PC-3 (cell line): Measurements from ENCODE around the gene C14orf132. TPM values are rescaled to one million over a fixed set of nuclear protein-coding genes. Genes with fewer than 3 reads are reported as not detected.

Experiments
- ATAC-seq: fragments of 200-7000 bp; cut with Tn5 transposase; 2 replicates; pipeline ENCODE4 v1.9.1; 2020; ENCODE audit warnings: mild to moderate bottlenecking, moderate library complexity
- BruUV-seq: library from RNA; stranded (reverse); fragments of 400-500 nt; replicated peaks from 2 replicates; lab custom pipeline; 2021; lab: Mats Ljungman, UMichigan
- CTCF ChIA-PET: fragments of 300-600 bp; sonication (Branson Sonifier 250); formaldehyde crosslinking; loops from one replicate; lab custom pipeline; 2022; ENCODE audit warnings: antibody characterized with exemption; lab: Charles Lee
- POLR2A ChIA-PET: fragments of 300-600 bp; sonication (Branson Sonifier 250); formaldehyde crosslinking; loops from one replicate; lab custom pipeline; 2022; ENCODE audit warnings: antibody characterized with exemption; ENCODE audit not compliant: unreplicated experiment; lab: Charles Lee
- DNase-seq: peaks from one replicate; pipeline ENCODE4 v3.0.0-alpha.2; 2015
- H2AFZ ChIP-seq: fragments of 300-600 bp; sonication (generic); 2 replicates; pipeline ENCODE4 v1.6.0; 2016; ENCODE audit warnings: antibody characterized with exemption, low read length
- H3F3A ChIP-seq: fragments of 300-600 bp; sonication (generic); one replicate; pipeline ENCODE4 v1.6.0; 2017; ENCODE audit warnings: antibody characterized with exemption, low read length, control low read depth, mild to moderate bottlenecking; ENCODE audit not compliant: unreplicated experiment
- H3K27ac ChIP-seq: fragments of 300-600 bp; sonication (generic); 2 replicates; pipeline ENCODE4 v1.5.1; 2016; ENCODE audit warnings: mild to moderate bottlenecking, low read length
- H3K27me3 ChIP-seq: fragments of 300-600 bp; sonication (generic); 2 replicates; pipeline ENCODE4 v1.6.1; 2016; ENCODE audit warnings: low read length, mixed read lengths
- H3K36me3 ChIP-seq: fragments of 300-600 bp; sonication (generic); 2 replicates; pipeline ENCODE4 v1.6.1; 2016; ENCODE audit warnings: low read depth, mixed run types, low read length, mixed read lengths
- H3K4me1 ChIP-seq: fragments of 300-600 bp; sonication (generic); 2 replicates; pipeline ENCODE4 v1.5.1; 2016; ENCODE audit warnings: low read length; ENCODE audit not compliant: insufficient read depth
- H3K4me2 ChIP-seq: fragments of 300-600 bp; sonication (generic); 2 replicates; pipeline ENCODE4 v1.6.0; 2016; ENCODE audit warnings: low read length
- H3K4me3 ChIP-seq: fragments of 300-600 bp; sonication (generic); 2 replicates; pipeline ENCODE4 v1.5.1; 2016; ENCODE audit warnings: mild to moderate bottlenecking, low read length, mixed read lengths
- H3K79me2 ChIP-seq: fragments of 300-600 bp; sonication (generic); 2 replicates; pipeline ENCODE4 v1.6.1; 2017; ENCODE audit warnings: low read length, mixed read lengths
- H3K9ac ChIP-seq: fragments of 300-600 bp; sonication (generic); 2 replicates; pipeline ENCODE4 v1.6.0; 2016; ENCODE audit warnings: mild to moderate bottlenecking, low read length
- H3K9me2 ChIP-seq: fragments of 300-600 bp; sonication (generic); replicated peaks from 2 replicates; pipeline ENCODE4 v1.6.1; 2016; ENCODE audit warnings: mixed run types, low read length, mixed read lengths
- H3K9me3 ChIP-seq: fragments of 300-600 bp; sonication (generic); 2 replicates; pipeline ENCODE4 v1.6.1; 2016; ENCODE audit warnings: low read length, mixed read lengths
- H4K20me1 ChIP-seq: fragments of 300-600 bp; sonication (generic); 2 replicates; pipeline ENCODE4 v1.6.1; 2016; ENCODE audit warnings: low read length, mixed read lengths
- EZH2 ChIP-seq: fragments of 300-600 bp; sonication (generic); IDR thresholded peaks from one replicate; pipeline ENCODE4 v1.6.1; 2017; ENCODE audit warnings: antibody characterized with exemption, mild to moderate bottlenecking, low read length; ENCODE audit not compliant: unreplicated experiment
- EZH2phosphoT487 ChIP-seq: fragments of 300-600 bp; sonication (generic); IDR thresholded peaks from 2 replicates; pipeline ENCODE4 v1.6.1; 2018; ENCODE audit warnings: mild to moderate bottlenecking, antibody characterized with exemption, low read length, borderline replicate concordance
- intact Hi-C: fragments of 100-400 bp; cut with micrococcal nuclease; formaldehyde crosslinking; loops from 2 replicates; pipeline ENCODE4 v1.9.0; 2023
- total RNA-seq: library from RNA; depleted of rRNA; stranded (reverse); fragments of >200 nt; gene quantifications from 2 replicates; pipeline ENCODE4 v1.2.3, GENCODE V29; 2014
- TF ChIP-seq, protein P1 (sequence below): fragments of 300-600 bp; sonication (generic); conservative IDR thresholded peaks from 2 replicates; pipeline ENCODE4 v1.5.1; 2017; ENCODE audit warnings: antibody characterized with exemption, low read depth, mild to moderate bottlenecking, low read length

C14orf132 gene
- total RNA-seq, 1 experiment from 2014 or later: not detected

DNA sequence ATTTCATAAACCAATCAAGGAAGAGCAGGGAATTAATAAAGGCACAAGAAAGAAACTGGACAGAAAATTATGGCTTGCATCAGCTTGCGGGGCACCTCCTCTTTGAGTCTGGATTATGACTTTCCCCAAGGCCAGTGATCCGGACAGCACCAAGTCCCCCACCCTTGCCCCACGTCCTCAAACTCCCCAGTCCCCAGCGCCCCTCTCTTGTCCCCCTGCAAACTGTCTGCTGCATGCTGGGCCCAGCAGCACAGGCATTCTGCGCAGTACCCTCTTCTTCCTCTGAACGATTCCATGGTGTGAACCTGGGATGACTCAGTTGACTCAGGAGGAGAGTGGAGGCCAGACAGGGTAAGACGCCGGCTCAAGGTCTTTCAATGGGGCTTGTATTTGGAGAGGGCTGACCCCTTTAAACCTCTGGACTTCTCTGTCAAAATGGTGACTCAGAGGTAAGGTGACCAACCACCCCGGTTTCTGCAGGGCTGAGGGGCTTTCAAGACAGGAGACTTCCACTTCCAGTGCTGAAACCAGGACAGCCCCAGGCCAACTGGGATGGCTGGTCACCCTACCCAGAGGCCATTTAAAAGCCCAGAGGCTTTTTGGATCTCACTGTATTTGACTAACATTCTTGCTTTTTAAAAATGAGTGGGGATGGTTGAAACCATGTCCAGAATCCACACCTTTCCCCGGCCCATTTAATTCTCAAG is 13.5 kb downstream of the C14orf132 start:
- H3K4me1 ChIP-seq: no peaks in the 10 kb centered on the region
- H3K9me3 ChIP-seq: no peaks in the 10 kb centered on the region
- no peak for TF ChIP-seq EZH2
- TF ChIP-seq EZH2phosphoT487: no peak
- TF ChIP-seq, protein P1, sequence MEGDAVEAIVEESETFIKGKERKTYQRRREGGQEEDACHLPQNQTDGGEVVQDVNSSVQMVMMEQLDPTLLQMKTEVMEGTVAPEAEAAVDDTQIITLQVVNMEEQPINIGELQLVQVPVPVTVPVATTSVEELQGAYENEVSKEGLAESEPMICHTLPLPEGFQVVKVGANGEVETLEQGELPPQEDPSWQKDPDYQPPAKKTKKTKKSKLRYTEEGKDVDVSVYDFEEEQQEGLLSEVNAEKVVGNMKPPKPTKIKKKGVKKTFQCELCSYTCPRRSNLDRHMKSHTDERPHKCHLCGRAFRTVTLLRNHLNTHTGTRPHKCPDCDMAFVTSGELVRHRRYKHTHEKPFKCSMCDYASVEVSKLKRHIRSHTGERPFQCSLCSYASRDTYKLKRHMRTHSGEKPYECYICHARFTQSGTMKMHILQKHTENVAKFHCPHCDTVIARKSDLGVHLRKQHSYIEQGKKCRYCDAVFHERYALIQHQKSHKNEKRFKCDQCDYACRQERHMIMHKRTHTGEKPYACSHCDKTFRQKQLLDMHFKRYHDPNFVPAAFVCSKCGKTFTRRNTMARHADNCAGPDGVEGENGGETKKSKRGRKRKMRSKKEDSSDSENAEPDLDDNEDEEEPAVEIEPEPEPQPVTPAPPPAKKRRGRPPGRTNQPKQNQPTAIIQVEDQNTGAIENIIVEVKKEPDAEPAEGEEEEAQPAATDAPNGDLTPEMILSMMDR: no peak
- DNase-seq: no peak
- peaks cover 37% of the 10 kb centered on the region for H3K27me3 ChIP-seq
- H3K79me2 ChIP-seq: no peaks in the 10 kb centered on the region
- no peak overlapping the region for H2AFZ ChIP-seq
- H3K4me3 ChIP-seq: no peak overlapping the region
- no peaks in the 10 kb centered on the region for H3F3A ChIP-seq
- no peaks in the 10 kb centered on the region for H4K20me1 ChIP-seq
- no peak; the same call in 1 of the 2 replicates for ATAC-seq
- POLR2A ChIA-PET: no interaction called here
- CTCF ChIA-PET: no interaction called here
- no peaks in the 10 kb centered on the region for H3K36me3 ChIP-seq
- no peak overlapping the region for H3K4me2 ChIP-seq
- H3K27ac ChIP-seq: no peak overlapping the region
- no TSS peak for BruUV-seq
- H3K9ac ChIP-seq: no peak overlapping the region
- intact Hi-C loops: no loop called here
- H3K9me2 ChIP-seq: no peaks in the 10 kb centered on the region

DNA sequence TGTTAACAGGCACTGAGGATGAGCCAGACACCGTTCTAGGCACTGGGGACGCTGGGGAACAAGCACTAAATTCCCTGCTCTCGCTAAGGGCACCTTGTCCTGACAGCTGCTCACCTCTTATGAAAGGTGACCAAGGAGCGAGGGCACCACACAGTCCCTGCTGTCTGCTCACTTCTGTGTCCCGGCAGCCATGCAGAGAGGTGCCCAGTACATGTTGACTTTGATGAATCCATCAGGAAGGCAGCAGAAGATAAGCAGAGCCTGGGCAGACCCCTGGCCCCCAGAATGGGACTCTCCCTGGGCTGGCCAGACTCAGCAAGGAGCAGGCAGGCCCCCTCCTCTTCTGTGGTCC is 14.1 kb downstream of the C14orf132 start:
- H3K36me3 ChIP-seq: no peaks in the 10 kb centered on the region
- ChIA-PET POLR2A (no interaction called here), CTCF (no interaction called here)
- H3K9me3 ChIP-seq: no peaks in the 10 kb centered on the region
- no peaks in the 10 kb centered on the region for H3K4me1 ChIP-seq
- intact Hi-C loops: no loop called here
- no peak for DNase-seq
- H3F3A ChIP-seq: no peaks in the 10 kb centered on the region
- TF ChIP-seq EZH2phosphoT487 (no peak), EZH2 (no peak)
- TF ChIP-seq, protein P1: no peak
- no peaks in the 10 kb centered on the region for H3K9me2 ChIP-seq
- no peak overlapping the region for H3K4me2 ChIP-seq
- no peak overlapping the region for H2AFZ ChIP-seq
- no peak for ATAC-seq
- peaks cover 37% of the 10 kb centered on the region for H3K27me3 ChIP-seq
- H3K79me2 ChIP-seq: no peaks in the 10 kb centered on the region
- H3K9ac ChIP-seq: no peak overlapping the region
- no peak overlapping the region for H3K4me3 ChIP-seq
- BruUV-seq: no TSS peak
- no peaks in the 10 kb centered on the region for H4K20me1 ChIP-seq
- H3K27ac ChIP-seq: no peak overlapping the region

GRCh38 chr14:96053600-96054381 is 14.6 kb downstream of the C14orf132 start:
- Histone ChIP-seq H3K79me2 (no peaks in the 10 kb centered on the region), H3K27me3 (peaks cover 37% of the 10 kb centered on the region), H3K4me2 (no peak overlapping the region), H3K4me1 (no peaks in the 10 kb centered on the region), H3K36me3 (no peaks in the 10 kb centered on the region), H3K4me3 (no peak overlapping the region), H3F3A (no peaks in the 10 kb centered on the region), H3K9me3 (no peaks in the 10 kb centered on the region), H3K27ac (no peak overlapping the region), H3K9me2 (no peaks in the 10 kb centered on the region), H2AFZ (no peak overlapping the region), H4K20me1 (no peaks in the 10 kb centered on the region), H3K9ac (no peak overlapping the region)
- peak; percentile 20 for DNase-seq
- ATAC-seq: no peak
- no peak for TF ChIP-seq EZH2phosphoT487
- no peak for TF ChIP-seq EZH2
- TF ChIP-seq, protein P1: no peak
- POLR2A ChIA-PET: no interaction called here
- intact Hi-C loops: no loop called here
- CTCF ChIA-PET: no interaction called here
- BruUV-seq: no TSS peak
